K562 (cell line): ENCODE data around the gene SHMT1.

Source experiments
- CHD2 ChIP-seq: IDR thresholded peaks from 2 replicates; pipeline ENCODE4 v1.6.1; 2011; ENCODE audit warnings: low read depth, low read length
- EGR1 ChIP-seq: fragments of 450-650 bp; conservative IDR thresholded peaks from 2 replicates; pipeline ENCODE4 v1.6.1; 2017; ENCODE audit warnings: mild to moderate bottlenecking
- GTF2F1 ChIP-seq: IDR thresholded peaks from 2 replicates; pipeline ENCODE4 v1.6.1; 2011; ENCODE audit warnings: low read depth, low read length, improper control_type of control experiment
- SMARCA4 ChIP-seq: fragments of 450-650 bp; IDR thresholded peaks from 2 replicates; pipeline ENCODE4 v1.6.1; 2016
- STAT5A ChIP-seq: IDR thresholded peaks from 2 replicates; pipeline ENCODE4 v1.6.1; 2012; ENCODE audit warnings: low read length, inconsistent platforms, borderline replicate concordance
- ZNF124 ChIP-seq: sonication (generic); formaldehyde crosslinking; IDR thresholded peaks from 2 replicates; pipeline ENCODE4 v1.8.1; 2022; ENCODE audit warnings: missing genetic modification reagents
- ZNF146 ChIP-seq: IDR thresholded peaks from one replicate; pipeline ENCODE4 v1.6.1; 2018; ENCODE audit warnings: missing compliant biosample characterization; ENCODE audit not compliant: unreplicated experiment
- TF ChIP-seq, protein P1 (sequence below), 3 experiments: IDR thresholded peaks in 2 of 3; conservative IDR thresholded peaks in 1 of 3; 2 replicates each; pipeline ENCODE4 v1.5.1; 2011 to 2012; ENCODE audit warnings: low read length in 3 of 3, mild to moderate bottlenecking in 3 of 3, control low read depth in 2 of 3, improper control_type of control experiment in 1 of 3, inconsistent platforms in 1 of 3, low read depth in 1 of 3, mixed read lengths in 1 of 3, moderate library complexity in 1 of 3; ENCODE audit not compliant: insufficient read depth in 2 of 3
- TF ChIP-seq, protein P2 (sequence below): sonication (generic); formaldehyde crosslinking; IDR thresholded peaks from 2 replicates; pipeline ENCODE4 v1.8.0; 2022; ENCODE audit warnings: mild to moderate bottlenecking, missing genetic modification reagents
- TF ChIP-seq, protein P3 (sequence below): fragments of 450-650 bp; IDR thresholded peaks from 2 replicates; pipeline ENCODE4 v1.6.1; 2014; ENCODE audit warnings: low read depth, mild to moderate bottlenecking, moderate library complexity, borderline replicate concordance
- TF ChIP-seq, protein P4 (sequence below): fragments of 250-450 bp; sonication (Bioruptor Pico); IDR thresholded peaks from 2 replicates; pipeline ENCODE4 v1.5.0; 2020; ENCODE audit warnings: mild to moderate bottlenecking, borderline replicate concordance

DNA sequence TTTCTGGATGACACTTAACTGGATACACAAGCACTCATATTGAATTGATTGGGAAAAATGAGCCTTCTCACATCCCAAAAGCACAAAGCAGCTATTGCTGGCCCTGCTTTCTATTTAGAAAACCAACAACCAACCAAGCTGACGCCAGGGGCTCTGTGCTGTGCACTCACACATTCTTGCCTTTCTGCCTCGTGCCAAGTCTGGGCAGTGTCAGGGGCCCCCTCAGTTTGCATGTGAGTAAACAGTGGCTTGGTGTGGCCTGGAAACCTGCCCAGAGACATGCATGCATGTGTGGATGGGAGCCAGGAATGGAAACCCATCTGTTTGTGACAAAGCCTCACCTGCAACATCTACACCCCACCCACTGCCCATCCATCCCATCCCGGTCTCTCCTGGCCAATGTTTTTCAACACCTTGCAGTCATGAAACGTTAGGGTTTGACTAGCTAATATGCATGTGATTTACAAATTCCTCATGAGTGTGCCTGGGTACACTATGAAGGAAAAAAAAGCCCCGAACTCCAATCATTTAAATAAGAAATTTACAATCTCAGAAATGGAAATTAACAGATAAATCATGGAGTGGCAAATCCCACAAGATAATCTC is 82.5 kb downstream of the SHMT1 start:
- TF ChIP-seq, protein P1, sequence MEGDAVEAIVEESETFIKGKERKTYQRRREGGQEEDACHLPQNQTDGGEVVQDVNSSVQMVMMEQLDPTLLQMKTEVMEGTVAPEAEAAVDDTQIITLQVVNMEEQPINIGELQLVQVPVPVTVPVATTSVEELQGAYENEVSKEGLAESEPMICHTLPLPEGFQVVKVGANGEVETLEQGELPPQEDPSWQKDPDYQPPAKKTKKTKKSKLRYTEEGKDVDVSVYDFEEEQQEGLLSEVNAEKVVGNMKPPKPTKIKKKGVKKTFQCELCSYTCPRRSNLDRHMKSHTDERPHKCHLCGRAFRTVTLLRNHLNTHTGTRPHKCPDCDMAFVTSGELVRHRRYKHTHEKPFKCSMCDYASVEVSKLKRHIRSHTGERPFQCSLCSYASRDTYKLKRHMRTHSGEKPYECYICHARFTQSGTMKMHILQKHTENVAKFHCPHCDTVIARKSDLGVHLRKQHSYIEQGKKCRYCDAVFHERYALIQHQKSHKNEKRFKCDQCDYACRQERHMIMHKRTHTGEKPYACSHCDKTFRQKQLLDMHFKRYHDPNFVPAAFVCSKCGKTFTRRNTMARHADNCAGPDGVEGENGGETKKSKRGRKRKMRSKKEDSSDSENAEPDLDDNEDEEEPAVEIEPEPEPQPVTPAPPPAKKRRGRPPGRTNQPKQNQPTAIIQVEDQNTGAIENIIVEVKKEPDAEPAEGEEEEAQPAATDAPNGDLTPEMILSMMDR (IDR thresholded peaks at IDR 0.05 in 2 of 3, conservative IDR thresholded peaks at IDR 0.05 in 1 of 3; ENCODE audit: insufficient read depth in 2 of 3, low read depth in 1 of 3, low read length in 3 of 3), result no peak
- TF ChIP-seq CHD2 (no peak), EGR1 (no peak), STAT5A (no peak), GTF2F1 (no peak), ZNF146 (no peak), ZNF124 (no peak), SMARCA4 (no peak)
- TF ChIP-seq, protein P2, sequence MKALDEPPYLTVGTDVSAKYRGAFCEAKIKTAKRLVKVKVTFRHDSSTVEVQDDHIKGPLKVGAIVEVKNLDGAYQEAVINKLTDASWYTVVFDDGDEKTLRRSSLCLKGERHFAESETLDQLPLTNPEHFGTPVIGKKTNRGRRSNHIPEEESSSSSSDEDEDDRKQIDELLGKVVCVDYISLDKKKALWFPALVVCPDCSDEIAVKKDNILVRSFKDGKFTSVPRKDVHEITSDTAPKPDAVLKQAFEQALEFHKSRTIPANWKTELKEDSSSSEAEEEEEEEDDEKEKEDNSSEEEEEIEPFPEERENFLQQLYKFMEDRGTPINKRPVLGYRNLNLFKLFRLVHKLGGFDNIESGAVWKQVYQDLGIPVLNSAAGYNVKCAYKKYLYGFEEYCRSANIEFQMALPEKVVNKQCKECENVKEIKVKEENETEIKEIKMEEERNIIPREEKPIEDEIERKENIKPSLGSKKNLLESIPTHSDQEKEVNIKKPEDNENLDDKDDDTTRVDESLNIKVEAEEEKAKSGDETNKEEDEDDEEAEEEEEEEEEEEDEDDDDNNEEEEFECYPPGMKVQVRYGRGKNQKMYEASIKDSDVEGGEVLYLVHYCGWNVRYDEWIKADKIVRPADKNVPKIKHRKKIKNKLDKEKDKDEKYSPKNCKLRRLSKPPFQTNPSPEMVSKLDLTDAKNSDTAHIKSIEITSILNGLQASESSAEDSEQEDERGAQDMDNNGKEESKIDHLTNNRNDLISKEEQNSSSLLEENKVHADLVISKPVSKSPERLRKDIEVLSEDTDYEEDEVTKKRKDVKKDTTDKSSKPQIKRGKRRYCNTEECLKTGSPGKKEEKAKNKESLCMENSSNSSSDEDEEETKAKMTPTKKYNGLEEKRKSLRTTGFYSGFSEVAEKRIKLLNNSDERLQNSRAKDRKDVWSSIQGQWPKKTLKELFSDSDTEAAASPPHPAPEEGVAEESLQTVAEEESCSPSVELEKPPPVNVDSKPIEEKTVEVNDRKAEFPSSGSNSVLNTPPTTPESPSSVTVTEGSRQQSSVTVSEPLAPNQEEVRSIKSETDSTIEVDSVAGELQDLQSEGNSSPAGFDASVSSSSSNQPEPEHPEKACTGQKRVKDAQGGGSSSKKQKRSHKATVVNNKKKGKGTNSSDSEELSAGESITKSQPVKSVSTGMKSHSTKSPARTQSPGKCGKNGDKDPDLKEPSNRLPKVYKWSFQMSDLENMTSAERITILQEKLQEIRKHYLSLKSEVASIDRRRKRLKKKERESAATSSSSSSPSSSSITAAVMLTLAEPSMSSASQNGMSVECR, result no peak
- TF ChIP-seq, protein P3, sequence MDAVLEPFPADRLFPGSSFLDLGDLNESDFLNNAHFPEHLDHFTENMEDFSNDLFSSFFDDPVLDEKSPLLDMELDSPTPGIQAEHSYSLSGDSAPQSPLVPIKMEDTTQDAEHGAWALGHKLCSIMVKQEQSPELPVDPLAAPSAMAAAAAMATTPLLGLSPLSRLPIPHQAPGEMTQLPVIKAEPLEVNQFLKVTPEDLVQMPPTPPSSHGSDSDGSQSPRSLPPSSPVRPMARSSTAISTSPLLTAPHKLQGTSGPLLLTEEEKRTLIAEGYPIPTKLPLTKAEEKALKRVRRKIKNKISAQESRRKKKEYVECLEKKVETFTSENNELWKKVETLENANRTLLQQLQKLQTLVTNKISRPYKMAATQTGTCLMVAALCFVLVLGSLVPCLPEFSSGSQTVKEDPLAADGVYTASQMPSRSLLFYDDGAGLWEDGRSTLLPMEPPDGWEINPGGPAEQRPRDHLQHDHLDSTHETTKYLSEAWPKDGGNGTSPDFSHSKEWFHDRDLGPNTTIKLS, result no peak
- TF ChIP-seq, protein P4, sequence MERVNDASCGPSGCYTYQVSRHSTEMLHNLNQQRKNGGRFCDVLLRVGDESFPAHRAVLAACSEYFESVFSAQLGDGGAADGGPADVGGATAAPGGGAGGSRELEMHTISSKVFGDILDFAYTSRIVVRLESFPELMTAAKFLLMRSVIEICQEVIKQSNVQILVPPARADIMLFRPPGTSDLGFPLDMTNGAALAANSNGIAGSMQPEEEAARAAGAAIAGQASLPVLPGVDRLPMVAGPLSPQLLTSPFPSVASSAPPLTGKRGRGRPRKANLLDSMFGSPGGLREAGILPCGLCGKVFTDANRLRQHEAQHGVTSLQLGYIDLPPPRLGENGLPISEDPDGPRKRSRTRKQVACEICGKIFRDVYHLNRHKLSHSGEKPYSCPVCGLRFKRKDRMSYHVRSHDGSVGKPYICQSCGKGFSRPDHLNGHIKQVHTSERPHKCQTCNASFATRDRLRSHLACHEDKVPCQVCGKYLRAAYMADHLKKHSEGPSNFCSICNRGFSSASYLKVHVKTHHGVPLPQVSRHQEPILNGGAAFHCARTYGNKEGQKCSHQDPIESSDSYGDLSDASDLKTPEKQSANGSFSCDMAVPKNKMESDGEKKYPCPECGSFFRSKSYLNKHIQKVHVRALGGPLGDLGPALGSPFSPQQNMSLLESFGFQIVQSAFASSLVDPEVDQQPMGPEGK (CRISPR knock-in tag), result no peak
